Activated naive CD4-positive, alpha-beta T cell treated with anti-CD3 and anti-CD28 coated beads, Interleukin-2, amount 50 U/mL, for 24 hours (primary cell): ENCODE measurements around the gene LBHD1.
A peak's percentile ranks its signal among the peaks of the same experiment; 100 is the strongest.
"Not testable (repeated sequence)": the region's sequence is repeated elsewhere in the genome, so short reads cannot be mapped to it uniquely, and the experiment has no call there.

Experiments used
- H3K27ac Mint-ChIP-seq: one replicate; pipeline ENCODE4 v1.8.0; 2021; ENCODE audit warnings: mild to moderate bottlenecking, mixed read lengths
- H3K27me3 Mint-ChIP-seq: one replicate; pipeline ENCODE4 v1.8.0; 2021; ENCODE audit warnings: mixed read lengths
- H3K36me3 Mint-ChIP-seq: one replicate; pipeline ENCODE4 v1.8.0; 2021; ENCODE audit warnings: mixed read lengths
- H3K4me1 Mint-ChIP-seq: one replicate; pipeline ENCODE4 v1.8.0; 2021; ENCODE audit warnings: mixed read lengths
- H3K4me3 Mint-ChIP-seq: one replicate; pipeline ENCODE4 v1.8.0; 2021; ENCODE audit warnings: mild to moderate bottlenecking, mixed read lengths
- H3K9me3 Mint-ChIP-seq: one replicate; pipeline ENCODE4 v1.8.0; 2021; ENCODE audit warnings: mixed read lengths

The LBHD1 gene

DNA sequence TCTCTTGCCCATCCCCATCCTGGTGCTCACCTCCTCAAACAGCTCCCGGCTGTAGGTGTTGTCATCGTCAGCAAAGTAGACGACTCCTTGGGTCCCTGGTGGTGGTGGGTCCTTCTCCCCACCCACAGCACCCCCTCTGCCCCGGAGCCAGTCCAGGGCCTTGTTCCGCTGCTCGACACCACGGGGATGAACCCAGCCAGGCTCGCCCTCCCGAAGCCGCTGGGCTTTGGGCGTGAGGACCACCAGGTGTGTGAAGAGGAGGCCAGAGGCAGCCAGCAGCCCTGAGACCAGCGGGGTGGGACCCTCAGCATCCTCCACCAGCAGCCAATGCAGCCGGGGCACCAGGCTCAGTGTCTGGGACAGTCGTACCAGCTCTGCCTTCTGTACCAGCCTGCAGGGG lies 55.1 kb downstream of the LBHD1 start:
- H3K9me3 Mint-ChIP-seq, H3K27me3 Mint-ChIP-seq, H3K36me3 Mint-ChIP-seq, H3K4me3 Mint-ChIP-seq: not testable (repeated sequence)
- peaks cover 49% of the 10 kb centered on the region for H3K4me1 Mint-ChIP-seq
- peak overlapping the region; percentile 55 for H3K27ac Mint-ChIP-seq

GRCh38 chr11:62615521-62615920 lies 56.5 kb downstream of the LBHD1 start:
- Mint-ChIP-seq H3K27ac (peak overlapping the region; percentile 30), H3K4me1 (peaks cover 46% of the 10 kb centered on the region), H3K27me3 (no peaks in the 10 kb centered on the region), H3K36me3 (peaks cover 4% of the 10 kb centered on the region), H3K9me3 (no peaks in the 10 kb centered on the region), H3K4me3 (no peak overlapping the region)

- Mint-ChIP-seq H3K27ac (peak overlapping the region; percentile 91), H3K4me3 (peak overlapping the region; percentile 77), H3K4me1 (peaks cover 48% of the 10 kb centered on the region), H3K9me3 (no peaks in the 10 kb centered on the region), H3K36me3 (peaks cover 5% of the 10 kb centered on the region), H3K27me3 (no peaks in the 10 kb centered on the region)
These were observed 57.8 kb downstream of the LBHD1 start for GRCh38 chr11:62614275-62614674.

- Mint-ChIP-seq H3K9me3 (no peaks in the 10 kb centered on the region), H3K27me3 (no peaks in the 10 kb centered on the region), H3K4me3 (peak overlapping the region; percentile 71), H3K27ac (no peak overlapping the region), H3K36me3 (peaks cover 7% of the 10 kb centered on the region), H3K4me1 (peaks cover 50% of the 10 kb centered on the region)
These were observed 58.7 kb downstream of the LBHD1 start for GRCh38 chr11:62613291-62613778.
